HepG2 (cell line): ENCODE measurements around the gene PDE4C. TPM values are rescaled to one million over a fixed set of nuclear protein-coding genes. Genes with fewer than 3 reads are reported as not detected.

Experiments
- AGO2 ChIP-seq: fragments of 200-400 bp; formaldehyde crosslinking; optimal IDR thresholded peaks from 2 replicates; pipeline ENCODE3; 2017; ENCODE audit warnings: mild to moderate bottlenecking, low read depth, low read length, moderate library complexity
- CBFB ChIP-seq: sonication (generic); formaldehyde crosslinking; IDR thresholded peaks from 2 replicates; pipeline ENCODE4 v1.4.0; 2020; ENCODE audit warnings: missing genetic modification reagents
- FOXJ3 ChIP-seq: sonication (generic); formaldehyde crosslinking; IDR thresholded peaks from 2 replicates; pipeline ENCODE4 v1.4.0; 2020; ENCODE audit warnings: missing genetic modification reagents, mild to moderate bottlenecking, borderline replicate concordance
- HMGA1 ChIP-seq: sonication (generic); formaldehyde crosslinking; conservative IDR thresholded peaks from 2 replicates; pipeline ENCODE4 v1.4.0; 2020; ENCODE audit warnings: missing genetic modification reagents
- HNRNPK ChIP-seq: fragments of 200-400 bp; formaldehyde crosslinking; IDR thresholded peaks from 2 replicates; pipeline ENCODE4 v1.6.1; 2018; ENCODE audit warnings: low read length, low read depth, moderate library complexity, mild to moderate bottlenecking; ENCODE audit not compliant: poor library complexity, severe bottlenecking
- LCORL ChIP-seq, 2 experiments: fragments of 450-650 bp in 1 of 2; sonication (generic) in 1 of 2; formaldehyde crosslinking in 1 of 2; IDR thresholded peaks; 2 replicates each; pipeline versions ENCODE4 v1.5.0 to v1.6.1; 2017 to 2020; ENCODE audit warnings: antibody characterized with exemption in 1 of 2, missing genetic modification reagents in 1 of 2
- MEIS1 ChIP-seq: sonication (generic); formaldehyde crosslinking; IDR thresholded peaks from 2 replicates; pipeline ENCODE4 v1.9.0; 2021; ENCODE audit warnings: mild to moderate bottlenecking, missing genetic modification reagents, moderate library complexity, borderline replicate concordance
- MXI1 ChIP-seq: IDR thresholded peaks from 3 replicates; pipeline ENCODE4 v1.6.1; 2012; ENCODE audit warnings: low read depth, low read length, inconsistent platforms, borderline replicate concordance
- RBAK ChIP-seq: sonication (generic); formaldehyde crosslinking; IDR thresholded peaks from 2 replicates; pipeline ENCODE4 v1.5.1; 2020; ENCODE audit warnings: mild to moderate bottlenecking, missing genetic modification reagents
- SETDB1 ChIP-seq: sonication (generic); formaldehyde crosslinking; IDR thresholded peaks from 2 replicates; pipeline ENCODE4 v1.5.1; 2020; ENCODE audit warnings: missing genetic modification reagents, mild to moderate bottlenecking, borderline replicate concordance
- SIX1 ChIP-seq: sonication (generic); formaldehyde crosslinking; IDR thresholded peaks from 2 replicates; pipeline ENCODE4 v1.4.0; 2020; ENCODE audit warnings: missing genetic modification reagents, borderline replicate concordance
- ZMYM4 ChIP-seq: sonication (generic); formaldehyde crosslinking; IDR thresholded peaks from 2 replicates; pipeline ENCODE4 v1.8.1; 2023; ENCODE audit warnings: mild to moderate bottlenecking, missing genetic modification reagents
- ZNF335 ChIP-seq: sonication (generic); formaldehyde crosslinking; IDR thresholded peaks from 2 replicates; pipeline ENCODE4 v1.4.0; 2020; ENCODE audit warnings: missing genetic modification reagents
- ZNF484 ChIP-seq: sonication (generic); formaldehyde crosslinking; IDR thresholded peaks from 2 replicates; pipeline ENCODE4 v1.5.1; 2020; ENCODE audit warnings: mild to moderate bottlenecking, low read depth, missing genetic modification reagents, borderline replicate concordance
- ZNF558 ChIP-seq: sonication (generic); formaldehyde crosslinking; IDR thresholded peaks from 2 replicates; pipeline ENCODE4 v1.9.0; 2022; ENCODE audit warnings: mild to moderate bottlenecking, missing genetic modification reagents, borderline replicate concordance
- ZNF605 ChIP-seq: sonication (generic); formaldehyde crosslinking; IDR thresholded peaks from 2 replicates; pipeline ENCODE4 v1.8.0; 2022; ENCODE audit warnings: mild to moderate bottlenecking, missing genetic modification reagents
- polyA plus RNA-seq, 8 experiments: library from polyadenylated mRNA; depleted of rRNA in 3 of 8; stranded (reverse) in 7 of 8; unstranded in 1 of 8; fragments of >200 nt; fragmentation: Illumina TruSeq in 4 of 8; extraction: Trizol in 4 of 8; gene quantifications; 2 replicates each; pipeline versions ENCODE4 v1.2.1 to v1.2.3, GENCODE V29; 2011 to 2016; ENCODE audit warnings: low read depth in 4 of 8, missing spikeins in 1 of 8, mixed read lengths in 1 of 8; ENCODE audit not compliant: insufficient read depth in 1 of 8
- total RNA-seq, 5 experiments: library from RNA; depleted of rRNA; stranded (reverse); fragments of >200 nt; fragmentation: Illumina TruSeq; extraction: Trizol; gene quantifications; 2 replicates each; pipeline ENCODE4 v1.2.3, GENCODE V29; 2016; ENCODE audit warnings: low read depth in 1 of 5
- TF ChIP-seq, protein P1 (sequence below): sonication (generic); formaldehyde crosslinking; conservative IDR thresholded peaks from 2 replicates; pipeline ENCODE4 v1.4.0; 2020; ENCODE audit warnings: missing genetic modification reagents
- TF ChIP-seq, protein P2 (sequence below): sonication (generic); formaldehyde crosslinking; IDR thresholded peaks from 2 replicates; pipeline ENCODE4 v1.4.0; 2020; ENCODE audit warnings: missing genetic modification reagents
- TF ChIP-seq, protein P3 (sequence below): IDR thresholded peaks from 2 replicates; pipeline ENCODE4 v1.6.1; 2016; ENCODE audit warnings: control low read depth
- TF ChIP-seq, protein P4 (sequence below): IDR thresholded peaks from 2 replicates; pipeline ENCODE4 v1.6.1; 2016; ENCODE audit warnings: mild to moderate bottlenecking, missing biosample characterization, missing genetic modification reagents
- TF ChIP-seq, protein P5 (sequence below): sonication (generic); formaldehyde crosslinking; IDR thresholded peaks from 2 replicates; pipeline ENCODE4 v1.4.0; 2020; ENCODE audit warnings: missing genetic modification reagents

The PDE4C gene
- total and polyA plus RNA-seq, 2 of the 13 experiments (the other 11 are each of a cell fraction or from before 2014, with no cell fraction given), result 1.4 to 14.0 TPM

DNA sequence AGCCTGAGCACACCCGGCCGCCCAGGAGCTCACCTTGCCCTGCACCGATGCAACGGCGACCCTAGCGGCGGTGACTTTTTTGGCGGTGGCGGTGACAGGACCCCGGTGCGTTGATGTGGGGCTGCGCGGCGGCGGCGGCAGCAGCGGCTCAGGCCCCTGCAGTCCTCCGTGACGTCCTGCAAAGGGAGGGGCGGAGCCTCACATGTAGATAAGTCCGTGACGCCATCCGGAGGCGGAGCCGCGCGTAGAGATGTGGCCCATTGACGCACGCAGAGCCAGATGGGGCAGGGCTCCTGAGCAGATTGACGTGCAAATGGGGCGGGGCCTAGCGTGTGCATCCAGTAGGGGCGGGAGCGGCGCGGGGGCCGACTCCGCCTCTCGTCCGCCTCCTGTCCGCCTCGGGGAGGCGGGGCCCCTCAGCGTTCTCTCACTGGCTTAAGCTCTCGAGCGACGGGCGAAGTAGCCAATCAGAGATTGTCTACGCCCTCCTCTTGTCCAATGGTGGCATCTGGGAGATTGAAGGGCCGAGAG is 22.3 kb downstream of the PDE4C start, which contains the start of gene RAB3A (continued):
- TF ChIP-seq FOXJ3 (no peak), ZNF558 (CRISPR knock-in tag) (no peak), CBFB (no peak), HNRNPK (no peak), SETDB1 (CRISPR knock-in tag) (no peak), ZNF605 (CRISPR knock-in tag) (no peak), RBAK (CRISPR knock-in tag) (no peak), LCORL (IDR thresholded peaks at IDR 0.05) (no peak), LCORL (CRISPR knock-in tag; IDR thresholded peaks at IDR 0.05) (0 out of 2 replicates have a peak, but pooled peaks have one; percentile 26), MXI1 (peak; percentile 22; the same call in 1 of the 3 replicates), HMGA1 (no peak), ZNF484 (no peak), SIX1 (CRISPR knock-in tag) (no peak), ZMYM4 (CRISPR knock-in tag) (no peak), MEIS1 (peak; percentile 33; the same call in 1 of the 2 replicates), ZNF335 (CRISPR knock-in tag) (no peak), AGO2 (no peak)
- TF ChIP-seq, protein P1, sequence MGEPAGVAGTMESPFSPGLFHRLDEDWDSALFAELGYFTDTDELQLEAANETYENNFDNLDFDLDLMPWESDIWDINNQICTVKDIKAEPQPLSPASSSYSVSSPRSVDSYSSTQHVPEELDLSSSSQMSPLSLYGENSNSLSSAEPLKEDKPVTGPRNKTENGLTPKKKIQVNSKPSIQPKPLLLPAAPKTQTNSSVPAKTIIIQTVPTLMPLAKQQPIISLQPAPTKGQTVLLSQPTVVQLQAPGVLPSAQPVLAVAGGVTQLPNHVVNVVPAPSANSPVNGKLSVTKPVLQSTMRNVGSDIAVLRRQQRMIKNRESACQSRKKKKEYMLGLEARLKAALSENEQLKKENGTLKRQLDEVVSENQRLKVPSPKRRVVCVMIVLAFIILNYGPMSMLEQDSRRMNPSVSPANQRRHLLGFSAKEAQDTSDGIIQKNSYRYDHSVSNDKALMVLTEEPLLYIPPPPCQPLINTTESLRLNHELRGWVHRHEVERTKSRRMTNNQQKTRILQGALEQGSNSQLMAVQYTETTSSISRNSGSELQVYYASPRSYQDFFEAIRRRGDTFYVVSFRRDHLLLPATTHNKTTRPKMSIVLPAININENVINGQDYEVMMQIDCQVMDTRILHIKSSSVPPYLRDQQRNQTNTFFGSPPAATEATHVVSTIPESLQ (CRISPR knock-in tag), result no peak
- TF ChIP-seq, protein P2, sequence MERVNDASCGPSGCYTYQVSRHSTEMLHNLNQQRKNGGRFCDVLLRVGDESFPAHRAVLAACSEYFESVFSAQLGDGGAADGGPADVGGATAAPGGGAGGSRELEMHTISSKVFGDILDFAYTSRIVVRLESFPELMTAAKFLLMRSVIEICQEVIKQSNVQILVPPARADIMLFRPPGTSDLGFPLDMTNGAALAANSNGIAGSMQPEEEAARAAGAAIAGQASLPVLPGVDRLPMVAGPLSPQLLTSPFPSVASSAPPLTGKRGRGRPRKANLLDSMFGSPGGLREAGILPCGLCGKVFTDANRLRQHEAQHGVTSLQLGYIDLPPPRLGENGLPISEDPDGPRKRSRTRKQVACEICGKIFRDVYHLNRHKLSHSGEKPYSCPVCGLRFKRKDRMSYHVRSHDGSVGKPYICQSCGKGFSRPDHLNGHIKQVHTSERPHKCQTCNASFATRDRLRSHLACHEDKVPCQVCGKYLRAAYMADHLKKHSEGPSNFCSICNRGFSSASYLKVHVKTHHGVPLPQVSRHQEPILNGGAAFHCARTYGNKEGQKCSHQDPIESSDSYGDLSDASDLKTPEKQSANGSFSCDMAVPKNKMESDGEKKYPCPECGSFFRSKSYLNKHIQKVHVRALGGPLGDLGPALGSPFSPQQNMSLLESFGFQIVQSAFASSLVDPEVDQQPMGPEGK, result no peak; the same call in 1 of the 2 replicates
- TF ChIP-seq, protein P3, sequence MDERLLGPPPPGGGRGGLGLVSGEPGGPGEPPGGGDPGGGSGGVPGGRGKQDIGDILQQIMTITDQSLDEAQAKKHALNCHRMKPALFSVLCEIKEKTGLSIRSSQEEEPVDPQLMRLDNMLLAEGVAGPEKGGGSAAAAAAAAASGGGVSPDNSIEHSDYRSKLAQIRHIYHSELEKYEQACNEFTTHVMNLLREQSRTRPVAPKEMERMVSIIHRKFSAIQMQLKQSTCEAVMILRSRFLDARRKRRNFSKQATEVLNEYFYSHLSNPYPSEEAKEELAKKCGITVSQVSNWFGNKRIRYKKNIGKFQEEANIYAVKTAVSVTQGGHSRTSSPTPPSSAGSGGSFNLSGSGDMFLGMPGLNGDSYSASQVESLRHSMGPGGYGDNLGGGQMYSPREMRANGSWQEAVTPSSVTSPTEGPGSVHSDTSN, result peak; percentile 98
- TF ChIP-seq, protein P4, sequence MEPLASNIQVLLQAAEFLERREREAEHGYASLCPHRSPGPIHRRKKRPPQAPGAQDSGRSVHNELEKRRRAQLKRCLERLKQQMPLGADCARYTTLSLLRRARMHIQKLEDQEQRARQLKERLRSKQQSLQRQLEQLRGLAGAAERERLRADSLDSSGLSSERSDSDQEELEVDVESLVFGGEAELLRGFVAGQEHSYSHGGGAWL (CRISPR knock-in tag), result no peak
- TF ChIP-seq, protein P5, sequence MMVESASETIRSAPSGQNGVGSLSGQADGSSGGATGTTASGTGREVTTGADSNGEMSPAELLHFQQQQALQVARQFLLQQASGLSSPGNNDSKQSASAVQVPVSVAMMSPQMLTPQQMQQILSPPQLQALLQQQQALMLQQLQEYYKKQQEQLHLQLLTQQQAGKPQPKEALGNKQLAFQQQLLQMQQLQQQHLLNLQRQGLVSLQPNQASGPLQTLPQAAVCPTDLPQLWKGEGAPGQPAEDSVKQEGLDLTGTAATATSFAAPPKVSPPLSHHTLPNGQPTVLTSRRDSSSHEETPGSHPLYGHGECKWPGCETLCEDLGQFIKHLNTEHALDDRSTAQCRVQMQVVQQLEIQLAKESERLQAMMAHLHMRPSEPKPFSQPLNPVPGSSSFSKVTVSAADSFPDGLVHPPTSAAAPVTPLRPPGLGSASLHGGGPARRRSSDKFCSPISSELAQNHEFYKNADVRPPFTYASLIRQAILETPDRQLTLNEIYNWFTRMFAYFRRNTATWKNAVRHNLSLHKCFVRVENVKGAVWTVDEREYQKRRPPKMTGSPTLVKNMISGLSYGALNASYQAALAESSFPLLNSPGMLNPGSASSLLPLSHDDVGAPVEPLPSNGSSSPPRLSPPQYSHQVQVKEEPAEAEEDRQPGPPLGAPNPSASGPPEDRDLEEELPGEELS (CRISPR knock-in tag), result no peak
